Ovary (tissue), 9 donors: ENCODE measurements around the gene SIPA1L3. TPM values are rescaled to one million over a fixed set of nuclear protein-coding genes. Genes with fewer than 3 reads are reported as not detected.

Source experiments
- DNase-seq, 5 donors: peaks; one replicate each; pipeline ENCODE4 v3.0.0-alpha.2; 2019 to 2020
- H3K27ac ChIP-seq, 2 donors: fragments of 200-600 bp; one replicate each; pipeline versions ENCODE4 v1.5.1 to v1.8.0; 2019 to 2022
- H3K27me3 ChIP-seq: fragments of 200-600 bp; one replicate; pipeline ENCODE4 v1.8.0; 2022
- H3K36me3 ChIP-seq: fragments of 200-600 bp; sonication (generic); one replicate; pipeline ENCODE4 v1.5.1; 2019
- H3K4me1 ChIP-seq: one replicate; pipeline ENCODE4 v1.8.1; 2013; ENCODE audit warnings: mild to moderate bottlenecking, moderate library complexity; ENCODE audit not compliant: insufficient read depth
- H3K4me3 ChIP-seq: fragments of 200-600 bp; sonication (generic); one replicate; pipeline ENCODE4 v1.5.1; 2017
- H3K9me3 ChIP-seq, 2 donors: fragments of 200-600 bp in 1 of 2; sonication (generic) in 1 of 2; one replicate each; pipeline versions ENCODE4 v1.5.1 to v1.8.1; 2013 to 2019; ENCODE audit warnings: mild to moderate bottlenecking in 1 of 2, moderate library complexity in 1 of 2
- EP300 ChIP-seq: sonication (generic); formaldehyde crosslinking; IDR thresholded peaks from one replicate; pipeline ENCODE4 v1.6.1; 2017; ENCODE audit warnings: antibody characterized with exemption
- POLR2A ChIP-seq: fragments of 450-650 bp; IDR thresholded peaks from one replicate; pipeline ENCODE4 v1.6.1; 2017; ENCODE audit warnings: antibody characterized with exemption, mild to moderate bottlenecking, moderate library complexity
- WGBS, 3 donors: extraction: QIAGEN DNeasy Blood & Tissue Kit in 1 of 3; methylation state at CpG; one replicate each; pipeline versions ENCODE4 v1.1.5 to v1.1.7; 2013 to 2017; 5-methylcytosine and 5-hydroxymethylcytosine counted together
- intact Hi-C, 4 donors: fragments of 100-400 bp; cut with DNase I; formaldehyde crosslinking; loops; one replicate each; pipeline versions ENCODE4 v1.11.0 to v1.15.1; 2022 to 2023
- polyA plus RNA-seq, 2 donors: library from polyadenylated mRNA; stranded (reverse); fragments of 200-250 nt in 1 of 2; fragments of 350-450 nt in 1 of 2; fragmentation: Illumina TruSeq in 1 of 2; extraction: RNeasy Lipid Tissue Mini Kit (QIAGEN cat#74804) in 1 of 2; gene quantifications; one replicate each; pipeline ENCODE4 v1.2.3, GENCODE V29; 2013 to 2014
- total RNA-seq, 7 donors: library from RNA; depleted of rRNA in 2 of 7; stranded (reverse); fragments of >200 nt in 2 of 7; fragmentation: NEBNext Ultra II Directional in 3 of 7; extraction: Animal tissue kit (Norgen Biotek cat#: 25700) in 3 of 7; gene quantifications; one replicate each; pipeline versions ENCODE4 v1.1.0 to v1.2.4, GENCODE V29; 2016 to 2023
- TF ChIP-seq, protein P1 (sequence below), 3 donors: fragments of 450-650 bp in 2 of 3; fragments of 200-600 bp in 1 of 3; IDR thresholded peaks; one replicate each; pipeline versions ENCODE4 v1.5.1 to v1.8.0; 2016 to 2022; ENCODE audit warnings: antibody characterized with exemption in 3 of 3, mild to moderate bottlenecking in 1 of 3
- donor health status: DM: no; HTN: no; CAD: no; lungs with moderate emphysema.
- donor health status: DM: no; HTN: no; CAD: no.
- donor health status: Bipolar disorder and iron deficiency.
- donor health status: DM: yes; HTN: yes; CAD: no.
- donor health status: DM: no; HTN: no; CAD: no.
- donor health status: DM: yes; HTN: yes; CAD: no.

SIPA1L3 gene
- total and polyA plus RNA-seq, 9 donors = 4.5 to 27.9 (median 18.2) TPM

DNA sequence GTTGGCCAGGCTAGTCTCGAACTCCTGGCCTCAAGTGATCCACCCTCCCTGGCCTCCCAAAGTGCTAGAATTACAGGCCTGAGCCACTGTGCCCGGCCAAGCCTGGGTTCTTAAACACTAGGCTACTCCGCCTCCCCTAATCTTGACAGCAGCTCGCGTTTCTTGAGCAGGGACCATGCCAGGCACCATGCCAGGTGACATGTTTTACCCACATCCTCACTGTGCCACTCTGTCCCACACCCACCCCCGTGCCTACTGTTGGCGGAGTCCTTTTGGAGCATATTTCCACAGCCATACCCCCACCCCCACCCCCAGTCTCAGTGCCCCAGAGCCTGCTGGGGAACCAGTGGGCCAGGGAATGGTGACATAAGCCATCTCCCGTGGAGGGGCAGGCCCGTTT is 218.2 kb downstream of the SIPA1L3 start:
- Histone ChIP-seq H3K36me3 (no peaks in the 10 kb centered on the region), H3K9me3 (no peaks in the 10 kb centered on the region), H3K27ac (no peak overlapping the region), H3K27me3 (no peaks in the 10 kb centered on the region), H3K4me1 (no peaks in the 10 kb centered on the region), H3K4me3 (no peak overlapping the region)
- intact Hi-C loops = no loop called here
- DNase-seq = no peak
- WGBS, 3 donors = 95 to 96% (median 96%) methylated on average over 9 of the region's 9 CpGs
- TF ChIP-seq EP300 = no peak
- TF ChIP-seq POLR2A = no peak

DNA sequence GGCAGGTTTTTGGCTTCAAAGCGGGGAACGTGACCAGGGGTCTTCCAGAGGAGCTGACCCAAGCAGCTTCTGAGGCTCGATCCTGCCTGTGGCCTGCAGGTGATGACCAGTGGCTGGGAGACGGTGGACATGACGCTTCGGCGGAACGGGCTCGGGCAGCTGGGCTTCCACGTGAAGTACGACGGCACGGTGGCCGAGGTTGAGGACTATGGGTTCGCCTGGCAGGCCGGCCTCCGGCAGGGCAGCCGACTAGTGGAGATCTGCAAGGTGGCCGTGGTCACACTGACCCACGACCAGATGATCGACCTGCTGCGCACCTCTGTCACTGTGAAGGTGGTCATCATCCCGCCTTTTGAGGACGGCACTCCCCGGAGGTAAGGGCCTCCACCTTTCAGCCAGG is 223.4 kb downstream of the SIPA1L3 start:
- 93 to 96% (median 95%) methylated on average over 25 of the region's 25 CpGs for WGBS, 3 donors
- intact Hi-C loops = no loop called here
- TF ChIP-seq EP300 = no peak
- TF ChIP-seq POLR2A = no peak

DNA sequence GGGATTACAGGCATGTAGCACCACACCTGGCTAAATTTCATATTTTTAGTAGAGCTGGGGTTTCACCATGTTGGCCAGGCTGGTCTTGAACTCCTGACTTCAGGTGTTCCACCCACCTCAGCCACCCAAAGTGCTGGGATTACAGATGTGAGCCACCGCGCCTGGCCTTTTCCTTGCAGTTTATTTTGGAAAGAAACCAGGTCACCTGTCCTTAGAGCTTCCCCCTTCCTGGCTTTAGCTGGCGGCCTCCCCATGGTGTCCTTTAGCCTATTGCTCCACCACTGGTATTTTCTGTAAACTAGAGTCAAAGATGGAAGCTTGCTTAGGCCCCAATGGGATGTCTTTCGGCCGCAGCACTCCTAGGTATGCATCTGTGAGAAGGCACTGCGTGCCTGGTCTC is 225.8 kb downstream of the SIPA1L3 start:
- Histone ChIP-seq H3K9me3 (no peaks in the 10 kb centered on the region), H3K4me1 (no peaks in the 10 kb centered on the region), H3K36me3 (no peaks in the 10 kb centered on the region), H3K27me3 (no peaks in the 10 kb centered on the region), H3K27ac (no peak overlapping the region), H3K4me3 (no peak overlapping the region)
- DNase-seq = no peak
- intact Hi-C loops = no loop called here
- 92 to 97% (median 95%) methylated on average over 6 of the region's 6 CpGs for WGBS, 3 donors
- TF ChIP-seq, protein P1, sequence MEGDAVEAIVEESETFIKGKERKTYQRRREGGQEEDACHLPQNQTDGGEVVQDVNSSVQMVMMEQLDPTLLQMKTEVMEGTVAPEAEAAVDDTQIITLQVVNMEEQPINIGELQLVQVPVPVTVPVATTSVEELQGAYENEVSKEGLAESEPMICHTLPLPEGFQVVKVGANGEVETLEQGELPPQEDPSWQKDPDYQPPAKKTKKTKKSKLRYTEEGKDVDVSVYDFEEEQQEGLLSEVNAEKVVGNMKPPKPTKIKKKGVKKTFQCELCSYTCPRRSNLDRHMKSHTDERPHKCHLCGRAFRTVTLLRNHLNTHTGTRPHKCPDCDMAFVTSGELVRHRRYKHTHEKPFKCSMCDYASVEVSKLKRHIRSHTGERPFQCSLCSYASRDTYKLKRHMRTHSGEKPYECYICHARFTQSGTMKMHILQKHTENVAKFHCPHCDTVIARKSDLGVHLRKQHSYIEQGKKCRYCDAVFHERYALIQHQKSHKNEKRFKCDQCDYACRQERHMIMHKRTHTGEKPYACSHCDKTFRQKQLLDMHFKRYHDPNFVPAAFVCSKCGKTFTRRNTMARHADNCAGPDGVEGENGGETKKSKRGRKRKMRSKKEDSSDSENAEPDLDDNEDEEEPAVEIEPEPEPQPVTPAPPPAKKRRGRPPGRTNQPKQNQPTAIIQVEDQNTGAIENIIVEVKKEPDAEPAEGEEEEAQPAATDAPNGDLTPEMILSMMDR (IDR thresholded peaks at IDR 0.05) = no peak
- TF ChIP-seq POLR2A (no peak), EP300 (no peak)

More for the DNA sequence above, 223.4 kb downstream of the SIPA1L3 start:
- Histone ChIP-seq H3K4me3 (no peak overlapping the region), H3K27ac (no peak overlapping the region), H3K9me3 (no peaks in the 10 kb centered on the region), H3K4me1 (no peaks in the 10 kb centered on the region), H3K27me3 (no peaks in the 10 kb centered on the region), H3K36me3 (no peaks in the 10 kb centered on the region)
- no peak for DNase-seq

DNA sequence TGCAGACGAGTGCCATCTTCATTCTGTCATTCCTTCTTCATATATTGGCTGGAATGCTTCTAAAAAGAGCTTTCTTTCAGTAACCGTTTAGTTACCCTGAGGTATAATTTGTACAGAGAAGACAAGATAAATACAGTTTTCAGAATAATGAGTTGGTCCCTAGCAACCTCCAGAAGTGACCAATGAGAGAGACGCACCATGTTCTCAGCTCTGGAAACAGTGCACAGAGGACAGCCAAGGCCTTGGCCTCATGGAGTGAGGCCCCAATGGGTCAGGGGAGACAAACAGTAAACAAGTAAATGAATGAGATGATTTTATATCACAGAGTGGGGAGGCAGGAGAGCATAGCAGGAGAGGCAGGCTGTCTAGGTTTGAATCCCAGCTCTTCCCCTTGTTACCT is 226.3 kb downstream of the SIPA1L3 start:
- DNase-seq = no peak
- Histone ChIP-seq H3K4me3 (no peak overlapping the region), H3K27me3 (no peaks in the 10 kb centered on the region), H3K36me3 (no peaks in the 10 kb centered on the region), H3K27ac (no peak overlapping the region), H3K9me3 (no peaks in the 10 kb centered on the region), H3K4me1 (no peaks in the 10 kb centered on the region)
- intact Hi-C loops = no loop called here
- WGBS, 3 donors = 76 to 82% (median 80%) methylated on average over 3 of the region's 3 CpGs
- TF ChIP-seq POLR2A (no peak), EP300 (no peak)
- TF ChIP-seq, protein P1 (IDR thresholded peaks at IDR 0.05) = no peak

DNA sequence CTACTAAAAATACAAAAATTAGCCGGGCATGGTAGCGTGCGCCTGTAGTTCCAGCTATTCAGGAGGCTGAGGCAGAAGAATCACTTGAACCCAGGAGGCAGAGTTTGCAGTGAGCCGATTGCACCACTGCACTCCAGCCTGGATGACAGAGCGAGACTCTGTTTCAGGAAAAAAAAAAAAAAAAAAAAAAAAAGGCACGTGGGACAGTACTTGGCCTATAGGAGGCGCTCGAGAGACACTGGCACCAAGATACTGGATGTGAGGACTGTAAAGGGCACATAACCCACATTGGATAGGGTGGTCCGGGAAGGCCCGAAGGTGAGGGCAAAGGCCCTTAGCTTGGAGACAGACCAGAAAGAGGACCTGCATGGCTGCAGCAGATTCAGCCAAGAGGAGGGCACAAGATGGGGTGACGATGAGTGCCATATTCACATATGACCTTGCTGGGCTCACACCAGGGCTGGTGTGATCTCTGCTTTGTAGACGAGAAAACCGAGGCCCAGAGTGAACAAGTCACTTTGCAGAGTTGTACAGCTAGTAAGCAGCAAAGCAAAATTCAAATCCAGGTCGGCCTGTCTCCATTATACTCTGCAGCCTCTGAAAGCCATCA is 227.6 kb downstream of the SIPA1L3 start:
- no peak overlapping the region for H3K4me3 ChIP-seq
- H3K4me1 ChIP-seq = no peaks in the 10 kb centered on the region
- H3K36me3 ChIP-seq = no peaks in the 10 kb centered on the region
- intact Hi-C loops = no loop called here
- no peaks in the 10 kb centered on the region for H3K27me3 ChIP-seq
- 76 to 77% (median 76%) methylated on average over 14 of the region's 14 CpGs for WGBS, 3 donors
- H3K9me3 ChIP-seq = no peaks in the 10 kb centered on the region
- TF ChIP-seq, protein P1 (IDR thresholded peaks at IDR 0.05) = no peak
- TF ChIP-seq EP300 = no peak
- no peak for TF ChIP-seq POLR2A
- H3K27ac ChIP-seq = no peak overlapping the region
- no peak for DNase-seq
